ENCODE measurements around the gene TMEM131.
"Not testable (repeated sequence)": the region's sequence is repeated elsewhere in the genome, so short reads cannot be mapped to it uniquely, and the experiment has no call there.

The TMEM131 gene

DNA sequence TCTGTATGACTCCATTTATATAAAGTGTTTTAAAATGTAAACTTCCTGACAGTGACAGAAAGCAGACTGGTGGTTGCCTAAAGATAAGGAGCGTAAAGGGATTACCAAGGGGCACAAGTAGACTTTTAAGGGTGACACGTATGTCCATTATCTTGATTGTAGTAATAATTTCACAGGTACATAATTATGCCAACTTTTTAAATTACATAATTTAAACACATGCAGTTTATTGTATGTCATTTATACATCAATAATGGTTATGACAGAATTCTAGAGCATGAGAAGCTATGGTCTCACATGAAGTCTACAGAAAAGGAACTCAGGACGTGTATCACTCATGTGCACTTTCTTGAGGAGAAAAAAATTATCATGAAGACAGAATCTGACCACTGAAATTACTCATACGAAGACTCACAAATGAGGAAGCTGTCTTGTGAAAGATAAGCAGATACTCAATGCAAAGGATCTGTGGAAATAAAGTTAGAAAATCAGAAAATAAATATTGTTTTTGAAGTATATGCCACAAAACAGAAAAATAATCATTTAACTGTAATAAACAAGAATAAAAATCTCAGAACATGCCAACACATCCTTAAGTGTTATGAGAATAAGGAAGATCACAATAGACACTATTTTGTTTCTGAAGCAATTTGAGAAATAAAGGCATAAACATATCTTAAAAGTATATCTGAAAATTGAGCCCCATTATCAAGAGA lies 84.4 kb downstream of the TMEM131 start:
- no peaks in the 10 kb centered on the region for H3K9me3 ChIP-seq (ENCODE audit: control insufficient read depth, low read length)
- no peak overlapping the region for H3K9ac ChIP-seq (ENCODE audit: low read length)
- H3K36me3 ChIP-seq (ENCODE audit: control insufficient read depth, insufficient read depth, low read length): no peaks in the 10 kb centered on the region
- no peaks in the 10 kb centered on the region for H3K27me3 ChIP-seq (ENCODE audit: control insufficient read depth, insufficient read depth, low read length)
- peaks cover 5% of the 10 kb centered on the region for H3K4me1 ChIP-seq (ENCODE audit: control insufficient read depth, insufficient read depth, low read length)
- no peak overlapping the region for H3K4me3 ChIP-seq (ENCODE audit: low read length)

DNA sequence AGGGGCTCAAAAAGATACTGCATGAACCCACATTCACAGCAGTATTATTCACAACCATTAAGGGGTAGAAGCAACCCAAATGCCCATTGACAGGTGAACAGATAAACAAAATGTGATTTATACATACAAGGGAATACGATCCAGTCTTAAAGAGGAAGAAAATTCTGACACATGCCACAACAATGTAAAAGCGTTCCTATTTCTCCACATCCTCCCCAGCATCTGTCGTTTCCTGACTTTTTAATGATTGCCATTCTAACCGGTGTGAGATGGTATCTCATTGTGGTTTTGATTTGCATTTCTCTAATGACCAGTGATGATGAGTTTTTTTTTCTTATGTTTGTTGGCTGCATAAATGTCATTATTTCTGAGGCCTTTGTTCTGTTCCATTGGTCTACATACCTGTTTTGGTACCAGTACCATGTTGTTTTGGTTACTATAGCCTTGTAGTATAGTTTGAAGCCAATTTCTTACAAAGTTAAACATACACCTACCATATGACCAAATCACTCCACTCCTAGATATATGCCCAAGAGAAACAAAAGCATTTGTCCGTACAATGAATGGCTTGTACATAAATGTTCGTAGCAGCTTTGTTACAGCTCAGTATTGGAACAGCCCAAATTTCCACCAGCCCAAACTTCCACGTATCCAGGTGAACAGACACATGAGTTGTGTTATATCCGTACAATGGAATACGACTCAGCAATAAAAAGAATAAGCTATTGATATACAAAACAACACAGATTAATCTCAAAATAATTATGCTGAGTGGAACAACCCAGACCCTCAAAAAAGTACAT lies 85.1 kb downstream of the TMEM131 start:
- Histone ChIP-seq H3K36me3 (ENCODE audit: control insufficient read depth, insufficient read depth, low read length) (no peaks in the 10 kb centered on the region), H3K9me3 (ENCODE audit: control insufficient read depth, low read length) (no peaks in the 10 kb centered on the region), H3K4me3 (ENCODE audit: low read length) (no peak overlapping the region), H3K27me3 (ENCODE audit: control insufficient read depth, insufficient read depth, low read length) (no peaks in the 10 kb centered on the region), H3K9ac (ENCODE audit: low read length) (no peak overlapping the region), H3K4me1 (ENCODE audit: control insufficient read depth, insufficient read depth, low read length) (peaks cover 5% of the 10 kb centered on the region)

DNA sequence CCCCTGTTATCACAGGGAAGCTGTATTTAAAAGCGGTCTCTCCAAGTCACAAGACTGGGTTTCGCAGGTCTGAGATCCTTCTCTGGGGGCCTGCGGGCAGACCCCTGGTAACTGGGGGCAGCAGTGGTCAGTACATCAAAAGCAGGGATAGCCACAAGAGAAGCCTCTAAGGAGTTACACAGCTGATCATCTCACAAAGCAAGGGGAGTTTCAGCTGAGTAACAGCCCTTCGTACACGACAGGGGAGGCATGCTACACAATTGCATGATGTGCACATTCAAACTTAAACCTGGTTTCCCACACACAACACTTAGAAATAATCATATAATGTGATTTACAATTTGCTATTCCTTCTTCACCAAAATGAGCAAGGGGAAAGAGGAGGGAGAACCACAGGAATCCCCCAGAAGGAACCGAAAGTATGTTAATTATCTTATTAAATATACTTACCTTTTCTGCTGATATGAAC lies 87.5 kb downstream of the TMEM131 start:
- Histone ChIP-seq H3K27me3 (ENCODE audit: control insufficient read depth, insufficient read depth, low read length) (no peaks in the 10 kb centered on the region), H3K4me3 (ENCODE audit: low read length) (no peak overlapping the region), H3K9ac (ENCODE audit: low read length) (no peak overlapping the region), H3K4me1 (ENCODE audit: control insufficient read depth, insufficient read depth, low read length) (peaks cover 5% of the 10 kb centered on the region), H3K9me3 (ENCODE audit: control insufficient read depth, low read length) (no peaks in the 10 kb centered on the region), H3K36me3 (ENCODE audit: control insufficient read depth, insufficient read depth, low read length) (no peaks in the 10 kb centered on the region)

DNA sequence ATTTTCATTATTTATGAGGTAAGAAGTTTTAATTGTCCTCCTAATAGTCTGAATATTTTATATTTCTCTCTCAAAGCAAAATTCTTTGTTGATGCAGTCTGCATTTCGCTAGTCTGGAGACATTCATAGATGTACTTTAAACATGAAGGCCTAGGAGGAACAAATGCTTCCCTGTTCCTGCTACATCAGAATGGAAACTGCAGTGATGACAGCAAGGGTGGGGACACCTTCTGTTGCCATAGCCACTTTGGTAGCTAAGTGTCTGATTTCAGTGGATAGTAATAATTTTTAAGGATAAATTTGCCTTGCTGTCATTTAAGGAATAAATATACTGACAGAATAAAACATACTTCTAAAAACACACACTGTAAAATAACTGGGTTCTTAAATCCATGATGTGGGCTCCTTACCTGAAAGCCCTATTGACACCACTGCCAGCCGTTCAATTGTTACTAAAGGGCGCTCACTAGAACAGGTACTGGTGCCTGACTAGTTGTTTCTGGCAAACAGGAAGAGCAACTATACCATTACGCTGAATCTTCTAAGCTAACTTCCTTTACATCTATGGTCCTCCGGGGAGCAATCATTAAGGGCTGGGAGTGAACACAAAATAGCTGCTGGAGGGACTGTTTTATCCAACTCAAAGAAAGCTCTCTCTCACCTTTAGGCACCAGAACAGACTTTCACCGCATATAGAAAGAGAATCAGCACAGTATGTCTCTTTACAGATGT lies 88.2 kb downstream of the TMEM131 start:
- Histone ChIP-seq H3K4me1 (ENCODE audit: control insufficient read depth, insufficient read depth, low read length) (peaks cover 5% of the 10 kb centered on the region), H3K36me3 (ENCODE audit: control insufficient read depth, insufficient read depth, low read length) (no peaks in the 10 kb centered on the region), H3K9me3 (ENCODE audit: control insufficient read depth, low read length) (no peaks in the 10 kb centered on the region), H3K27me3 (ENCODE audit: control insufficient read depth, insufficient read depth, low read length) (no peaks in the 10 kb centered on the region), H3K9ac (ENCODE audit: low read length) (no peak overlapping the region), H3K4me3 (ENCODE audit: low read length) (no peak overlapping the region)

DNA sequence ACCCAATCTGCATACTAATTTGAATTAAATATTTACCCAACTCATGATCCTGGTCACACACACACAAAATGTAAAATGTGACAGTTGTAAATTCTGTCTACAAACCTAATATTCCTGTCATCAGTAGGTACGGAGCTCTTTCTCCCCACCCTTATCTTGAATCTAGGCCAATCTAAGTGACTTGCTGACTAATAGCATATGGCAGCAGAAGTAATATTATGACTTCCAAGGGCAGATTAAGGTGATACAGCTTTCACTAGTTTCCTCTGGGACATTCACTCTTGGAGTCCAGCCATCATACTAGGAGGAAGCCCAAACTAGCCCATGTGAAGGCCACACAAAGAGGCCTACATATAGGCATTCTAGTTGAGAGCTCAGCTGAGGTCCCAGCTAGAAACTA lies 89.4 kb downstream of the TMEM131 start:
- Histone ChIP-seq H3K4me3 (ENCODE audit: low read length) (no peak overlapping the region), H3K36me3 (ENCODE audit: control insufficient read depth, insufficient read depth, low read length) (no peaks in the 10 kb centered on the region), H3K4me1 (ENCODE audit: control insufficient read depth, insufficient read depth, low read length) (no peaks in the 10 kb centered on the region), H3K9me3 (ENCODE audit: control insufficient read depth, low read length) (no peaks in the 10 kb centered on the region), H3K27me3 (ENCODE audit: control insufficient read depth, insufficient read depth, low read length) (no peaks in the 10 kb centered on the region), H3K9ac (ENCODE audit: low read length) (no peak overlapping the region)

DNA sequence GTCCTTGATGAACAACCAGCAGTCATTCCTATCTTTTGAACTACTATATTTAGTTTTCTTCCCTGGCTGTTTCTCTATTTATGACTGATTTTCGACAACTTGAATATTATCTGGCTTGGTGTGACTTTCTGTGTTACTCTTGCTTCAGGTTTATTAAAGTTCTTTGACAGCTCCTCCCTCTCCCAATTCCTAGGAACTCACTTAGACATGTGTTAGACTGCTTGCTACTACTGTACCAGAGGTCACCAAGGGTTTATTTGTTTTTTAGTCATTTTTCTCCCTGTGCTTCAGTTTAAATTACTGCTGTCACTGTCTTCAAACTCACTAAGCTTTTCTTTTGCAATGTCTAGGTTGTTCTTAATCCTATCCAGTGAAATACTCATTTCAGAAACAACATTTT lies 90.5 kb downstream of the TMEM131 start:
- H3K36me3 ChIP-seq (ENCODE audit: control insufficient read depth, insufficient read depth, low read length): no peaks in the 10 kb centered on the region
- no peaks in the 10 kb centered on the region for H3K4me1 ChIP-seq (ENCODE audit: control insufficient read depth, insufficient read depth, low read length)
- H3K4me3 ChIP-seq (ENCODE audit: low read length): no peak overlapping the region
- H3K9me3 ChIP-seq (ENCODE audit: control insufficient read depth, low read length): no peaks in the 10 kb centered on the region
- H3K27me3 ChIP-seq (ENCODE audit: control insufficient read depth, insufficient read depth, low read length): no peaks in the 10 kb centered on the region
- H3K9ac ChIP-seq (ENCODE audit: low read length): no peak overlapping the region

DNA sequence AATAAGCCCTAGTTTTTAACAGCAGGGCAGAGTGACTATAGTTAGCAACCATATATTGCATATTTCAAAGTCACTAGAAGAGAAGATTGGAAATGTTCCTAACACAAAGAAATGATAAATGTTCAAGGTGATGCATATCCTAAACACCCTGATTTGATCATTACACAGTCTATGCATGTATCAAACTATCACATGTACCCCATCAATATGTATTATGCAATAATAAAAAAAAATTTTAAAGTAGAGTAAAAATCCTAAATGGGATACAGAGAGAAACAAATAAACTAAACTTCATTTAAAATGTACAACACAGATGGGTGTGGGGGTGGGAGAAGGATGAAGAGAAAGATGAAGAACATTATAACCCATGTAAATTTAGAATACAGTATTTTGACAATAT lies 93.9 kb downstream of the TMEM131 start:
- H3K36me3 ChIP-seq (ENCODE audit: control insufficient read depth, insufficient read depth, low read length): no peaks in the 10 kb centered on the region
- no peaks in the 10 kb centered on the region for H3K4me1 ChIP-seq (ENCODE audit: control insufficient read depth, insufficient read depth, low read length)
- no peaks in the 10 kb centered on the region for H3K9me3 ChIP-seq (ENCODE audit: control insufficient read depth, low read length)
- no peak overlapping the region for H3K9ac ChIP-seq (ENCODE audit: low read length)
- no peaks in the 10 kb centered on the region for H3K27me3 ChIP-seq (ENCODE audit: control insufficient read depth, insufficient read depth, low read length)
- H3K4me3 ChIP-seq (ENCODE audit: low read length): no peak overlapping the region

DNA sequence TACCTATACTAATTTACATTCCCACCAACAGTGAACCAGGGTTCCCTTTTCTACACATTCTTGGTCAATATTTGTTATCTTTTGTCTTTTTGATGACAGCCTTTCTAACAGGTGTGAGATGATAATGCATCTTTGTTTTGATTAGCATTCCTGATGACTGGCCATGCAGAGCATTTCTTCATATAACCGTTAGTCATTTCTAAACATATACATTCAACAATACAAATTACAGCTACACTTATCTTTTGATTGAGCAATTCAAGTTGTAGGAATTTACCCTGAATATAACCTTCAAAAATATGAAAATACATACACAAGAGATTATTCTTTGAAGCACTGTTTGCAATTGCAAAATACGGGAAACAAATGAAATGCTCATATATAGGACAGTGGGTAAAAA lies 94.9 kb downstream of the TMEM131 start:
- Histone ChIP-seq H3K4me3 (ENCODE audit: low read length) (no peak overlapping the region), H3K9ac (ENCODE audit: low read length) (no peak overlapping the region), H3K36me3 (ENCODE audit: control insufficient read depth, insufficient read depth, low read length) (no peaks in the 10 kb centered on the region), H3K9me3 (ENCODE audit: control insufficient read depth, low read length) (no peaks in the 10 kb centered on the region), H3K27me3 (ENCODE audit: control insufficient read depth, insufficient read depth, low read length) (no peaks in the 10 kb centered on the region), H3K4me1 (ENCODE audit: control insufficient read depth, insufficient read depth, low read length) (no peaks in the 10 kb centered on the region)

DNA sequence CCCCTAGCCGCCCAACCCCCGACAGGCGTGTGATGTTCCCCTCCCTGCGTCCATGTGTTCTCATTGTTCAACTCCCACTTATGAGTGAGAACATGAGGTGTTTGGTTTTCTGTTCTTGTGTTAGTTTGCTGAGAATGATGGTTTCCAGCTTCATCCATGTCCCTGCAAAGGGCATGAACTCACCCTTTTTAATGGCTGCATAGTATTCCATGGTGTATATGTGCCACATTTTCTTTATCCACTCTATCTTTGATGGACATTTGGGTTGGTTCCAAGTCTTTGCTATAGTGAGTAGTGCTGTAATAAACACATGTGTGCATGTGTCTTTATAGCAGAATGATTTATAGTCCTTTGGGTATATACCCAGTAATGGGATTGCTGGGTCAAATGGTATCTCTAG lies 102.7 kb downstream of the TMEM131 start:
- H3K4me3 ChIP-seq (ENCODE audit: low read length); H3K4me1 ChIP-seq (ENCODE audit: control insufficient read depth, insufficient read depth, low read length); H3K9me3 ChIP-seq (ENCODE audit: control insufficient read depth, low read length); H3K36me3 ChIP-seq (ENCODE audit: control insufficient read depth, insufficient read depth, low read length); H3K9ac ChIP-seq (ENCODE audit: low read length); H3K27me3 ChIP-seq (ENCODE audit: control insufficient read depth, insufficient read depth, low read length): not testable (repeated sequence)

DNA sequence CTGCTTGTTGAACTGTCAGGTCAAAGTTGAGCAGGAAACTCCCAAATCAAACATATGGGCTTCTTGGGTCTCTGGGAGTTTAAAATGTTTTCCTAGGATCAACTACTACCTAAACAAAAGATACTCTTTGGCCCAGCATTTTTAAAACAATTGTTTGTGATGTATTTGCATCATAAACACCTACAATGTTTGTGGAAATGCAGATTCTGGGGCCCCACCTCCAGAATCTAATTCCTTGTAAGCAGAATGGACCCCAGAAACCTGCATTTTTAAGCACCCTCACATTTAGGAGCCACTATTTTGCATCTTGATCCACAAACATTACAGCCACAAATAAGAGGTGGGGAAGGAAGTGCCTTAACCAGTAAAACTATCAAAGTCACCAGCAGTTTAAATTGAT lies 104.1 kb downstream of the TMEM131 start:
- Histone ChIP-seq H3K9me3 (ENCODE audit: control insufficient read depth, low read length) (no peaks in the 10 kb centered on the region), H3K9ac (ENCODE audit: low read length) (no peak overlapping the region), H3K4me3 (ENCODE audit: low read length) (no peak overlapping the region), H3K36me3 (ENCODE audit: control insufficient read depth, insufficient read depth, low read length) (peaks cover 6% of the 10 kb centered on the region), H3K4me1 (ENCODE audit: control insufficient read depth, insufficient read depth, low read length) (no peaks in the 10 kb centered on the region), H3K27me3 (ENCODE audit: control insufficient read depth, insufficient read depth, low read length) (no peaks in the 10 kb centered on the region)

DNA sequence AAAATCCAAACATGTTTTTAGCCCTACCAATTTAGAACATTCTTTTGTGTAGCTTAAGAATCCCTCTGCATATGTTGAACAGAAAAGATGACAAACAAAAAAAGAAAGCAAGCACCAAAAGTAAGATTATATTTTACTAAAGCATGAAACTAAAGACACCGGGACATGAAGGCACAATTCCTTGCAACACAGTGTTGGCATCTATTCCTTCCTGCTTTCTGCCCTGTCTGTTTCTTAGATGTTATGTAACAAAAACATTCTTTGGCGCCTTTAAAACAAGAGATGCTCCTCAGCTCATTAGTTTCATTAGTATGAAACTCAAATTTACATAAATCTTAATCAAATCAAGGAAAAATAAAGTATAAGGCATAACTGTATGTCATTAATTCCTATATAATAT lies 106.6 kb downstream of the TMEM131 start:
- H3K36me3 ChIP-seq (ENCODE audit: control insufficient read depth, insufficient read depth, low read length): peaks cover 11% of the 10 kb centered on the region
- H3K27me3 ChIP-seq (ENCODE audit: control insufficient read depth, insufficient read depth, low read length): no peaks in the 10 kb centered on the region
- no peaks in the 10 kb centered on the region for H3K4me1 ChIP-seq (ENCODE audit: control insufficient read depth, insufficient read depth, low read length)
- H3K9me3 ChIP-seq (ENCODE audit: control insufficient read depth, low read length): no peaks in the 10 kb centered on the region
- no peak overlapping the region for H3K9ac ChIP-seq (ENCODE audit: low read length)
- no peak overlapping the region for H3K4me3 ChIP-seq (ENCODE audit: low read length)

DNA sequence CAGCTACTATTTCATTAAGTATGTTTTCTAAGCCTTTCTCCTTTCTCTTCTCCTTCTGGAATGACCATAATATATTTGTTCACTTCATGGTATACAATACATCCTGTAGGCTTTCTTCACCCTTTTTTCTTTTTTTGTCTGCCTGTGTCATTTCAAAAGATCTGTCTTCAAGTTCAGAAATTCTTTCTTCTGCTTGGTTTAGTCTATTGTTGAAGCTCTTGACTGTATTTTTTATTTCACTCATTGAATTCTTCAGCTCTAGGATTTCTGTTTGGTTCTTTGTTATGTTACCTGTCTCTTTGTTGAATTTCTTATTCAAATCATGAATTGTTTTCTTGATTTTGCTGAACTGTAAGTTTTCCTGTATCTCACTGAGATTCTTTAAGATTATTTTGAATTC lies 109.9 kb downstream of the TMEM131 start:
- Histone ChIP-seq H3K4me3 (ENCODE audit: low read length) (no peak overlapping the region), H3K27me3 (ENCODE audit: control insufficient read depth, insufficient read depth, low read length) (no peaks in the 10 kb centered on the region), H3K36me3 (ENCODE audit: control insufficient read depth, insufficient read depth, low read length) (peaks cover 11% of the 10 kb centered on the region), H3K4me1 (ENCODE audit: control insufficient read depth, insufficient read depth, low read length) (no peaks in the 10 kb centered on the region), H3K9ac (ENCODE audit: low read length) (no peak overlapping the region), H3K9me3 (ENCODE audit: control insufficient read depth, low read length) (no peaks in the 10 kb centered on the region)
